Amniotic stem cell (primary cell): ENCODE measurements around the gene CHMP5.

Experiments used
- DNase-seq: peaks from one replicate; lab custom pipeline; 2025; lab: John Stamatoyannopoulos, UW

CHMP5 gene

GRCh38 chr9:33264473-33265177 is at the start of gene CHMP5, which contains the start of gene BAG1:
CHMP5 (plus strand) TSS chr9:33265049; CDS start chr9:33265079, 30 bp downstream.
BAG1 (minus strand) TSS chr9:33264708.
- peak; percentile 96 for DNase-seq

- DNase-seq = no peak
Observed at GRCh38 chr9:33220681-33221567, 43.9 kb upstream of the CHMP5 start.

- no peak for DNase-seq
Observed at GRCh38 chr9:33221568-33221884, 43.3 kb upstream of the CHMP5 start.

GRCh38 chr9:33222031-33222430 is 42.8 kb upstream of the CHMP5 start:
- DNase-seq = no peak

- no peak for DNase-seq
Observed at GRCh38 chr9:33223696-33224095, 41.2 kb upstream of the CHMP5 start.

- DNase-seq = peak; percentile 50
Observed at GRCh38 chr9:33225319-33226147, 39.3 kb upstream of the CHMP5 start.

GRCh38 chr9:33227008-33227398 is 37.8 kb upstream of the CHMP5 start:
- DNase-seq = no peak

- DNase-seq = no peak
Observed at GRCh38 chr9:33227741-33228140, 37.1 kb upstream of the CHMP5 start.

GRCh38 chr9:33228606-33229005 is 36.2 kb upstream of the CHMP5 start:
- DNase-seq = no peak

GRCh38 chr9:33229359-33230114 is 35.3 kb upstream of the CHMP5 start:
- DNase-seq = no peak

GRCh38 chr9:33230756-33231622 is 33.9 kb upstream of the CHMP5 start:
- no peak for DNase-seq

GRCh38 chr9:33231623-33231942 is 33.3 kb upstream of the CHMP5 start:
- no peak for DNase-seq

- DNase-seq = no peak
Observed at GRCh38 chr9:33232815-33233214, 32.0 kb upstream of the CHMP5 start.

- peak; percentile 64 for DNase-seq
Observed at GRCh38 chr9:33233626-33234342, 31.1 kb upstream of the CHMP5 start.

GRCh38 chr9:33234511-33235467 is 30.1 kb upstream of the CHMP5 start:
- DNase-seq = no peak

GRCh38 chr9:33236571-33236970 is 28.3 kb upstream of the CHMP5 start:
- DNase-seq = no peak

GRCh38 chr9:33239921-33240320 is 24.9 kb upstream of the CHMP5 start, which contains the start of gene SPINK4:
SPINK4 (plus strand) TSS chr9:33240167; CDS start chr9:33240209, 42 bp downstream.
- DNase-seq = no peak

- no peak for DNase-seq
Observed at GRCh38 chr9:33241298-33241697, 23.6 kb upstream of the CHMP5 start.

- no peak for DNase-seq
Observed at GRCh38 chr9:33242609-33243134, 22.2 kb upstream of the CHMP5 start.
